Ectodermal cell (in vitro differentiated cells): Measurements from ENCODE around the gene TPCN2.
A peak's percentile ranks its signal among the peaks of the same experiment; 100 is the strongest.

ENCODE experiments used
- H3K27ac ChIP-seq: 2 replicates; pipeline ENCODE4 v1.7.0; 2013; ENCODE audit warnings: mild to moderate bottlenecking, low read depth, low read length; ENCODE audit not compliant: insufficient read depth, poor library complexity, severe bottlenecking
- H3K27me3 ChIP-seq: 2 replicates; pipeline ENCODE4 v1.7.0; 2013; ENCODE audit warnings: mild to moderate bottlenecking, low read length; ENCODE audit not compliant: insufficient read depth, control insufficient read depth, poor library complexity, severe bottlenecking
- H3K36me3 ChIP-seq: one replicate; pipeline ENCODE4 v1.7.0; 2013; ENCODE audit warnings: low read length; ENCODE audit not compliant: control insufficient read depth, insufficient read depth
- H3K4me1 ChIP-seq: one replicate; pipeline ENCODE4 v1.7.0; 2013; ENCODE audit warnings: low read length; ENCODE audit not compliant: control insufficient read depth, insufficient read depth
- H3K4me3 ChIP-seq: 2 replicates; pipeline ENCODE4 v1.7.0; 2013; ENCODE audit warnings: low read depth, low read length, control low read depth; ENCODE audit not compliant: insufficient read depth
- H3K9me3 ChIP-seq: 2 replicates; pipeline ENCODE4 v1.7.0; 2013; ENCODE audit warnings: mild to moderate bottlenecking, low read length, moderate library complexity; ENCODE audit not compliant: control insufficient read depth
- WGBS, 2 experiments: methylation state at CpG; one replicate each; pipeline ENCODE4 v1.1.7; 2013; ENCODE audit warnings: missing lambda C conversion rate in 2 of 2; 5-methylcytosine and 5-hydroxymethylcytosine counted together

TPCN2 gene

DNA sequence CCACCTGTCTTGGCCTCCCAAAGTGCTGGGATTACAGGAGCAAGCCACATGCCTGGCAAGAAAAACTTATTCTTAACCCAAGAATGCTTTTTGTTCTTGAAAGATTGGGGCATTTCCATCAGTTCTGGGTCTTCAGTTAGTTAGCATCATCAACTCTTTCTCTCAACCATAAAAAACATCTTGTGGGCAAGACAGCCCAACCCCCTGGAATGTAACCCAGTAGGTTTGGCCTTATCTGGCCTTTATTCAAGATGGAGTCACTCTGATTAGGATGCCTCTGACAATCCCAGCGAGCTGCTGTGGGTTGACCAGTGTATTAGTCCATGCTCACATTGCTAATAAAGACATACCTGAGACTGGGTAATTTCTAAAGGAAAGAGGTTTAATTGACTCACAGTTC lies 9.2 kb upstream of the TPCN2 start:
- WGBS, 2 experiments, result 94 to 100% methylated on average over 1 of the region's 1 CpG
- Histone ChIP-seq H3K27me3 (no peaks in the 10 kb centered on the region), H3K4me1 (peaks cover 10% of the 10 kb centered on the region), H3K27ac (no peak overlapping the region), H3K4me3 (no peak overlapping the region), H3K9me3 (no peaks in the 10 kb centered on the region), H3K36me3 (no peaks in the 10 kb centered on the region)

DNA sequence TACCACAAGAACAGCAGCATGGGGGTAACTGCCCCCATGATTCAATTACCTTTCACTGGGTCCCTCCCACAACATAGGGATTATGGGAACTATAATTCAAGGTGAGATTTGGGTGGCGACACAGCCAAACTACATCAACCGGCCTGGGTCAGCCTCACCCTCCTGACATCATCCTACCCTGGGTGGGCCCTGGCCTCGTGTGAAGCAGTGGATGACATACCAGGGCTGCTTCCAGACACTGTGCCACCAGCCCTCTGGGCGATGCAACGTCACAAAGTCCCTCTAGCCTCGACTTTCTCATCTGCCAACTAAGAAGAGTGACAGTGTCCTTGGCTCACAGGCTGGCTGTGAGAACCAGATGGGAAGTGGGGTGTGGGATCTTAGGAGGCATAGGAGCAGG lies 8.7 kb upstream of the TPCN2 start:
- Histone ChIP-seq H3K4me1 (peaks cover 14% of the 10 kb centered on the region), H3K27me3 (no peaks in the 10 kb centered on the region), H3K27ac (no peak overlapping the region), H3K36me3 (no peaks in the 10 kb centered on the region), H3K9me3 (no peaks in the 10 kb centered on the region), H3K4me3 (no peak overlapping the region)
- 94% methylated on average over 6 of the region's 6 CpGs for WGBS, 2 experiments

DNA sequence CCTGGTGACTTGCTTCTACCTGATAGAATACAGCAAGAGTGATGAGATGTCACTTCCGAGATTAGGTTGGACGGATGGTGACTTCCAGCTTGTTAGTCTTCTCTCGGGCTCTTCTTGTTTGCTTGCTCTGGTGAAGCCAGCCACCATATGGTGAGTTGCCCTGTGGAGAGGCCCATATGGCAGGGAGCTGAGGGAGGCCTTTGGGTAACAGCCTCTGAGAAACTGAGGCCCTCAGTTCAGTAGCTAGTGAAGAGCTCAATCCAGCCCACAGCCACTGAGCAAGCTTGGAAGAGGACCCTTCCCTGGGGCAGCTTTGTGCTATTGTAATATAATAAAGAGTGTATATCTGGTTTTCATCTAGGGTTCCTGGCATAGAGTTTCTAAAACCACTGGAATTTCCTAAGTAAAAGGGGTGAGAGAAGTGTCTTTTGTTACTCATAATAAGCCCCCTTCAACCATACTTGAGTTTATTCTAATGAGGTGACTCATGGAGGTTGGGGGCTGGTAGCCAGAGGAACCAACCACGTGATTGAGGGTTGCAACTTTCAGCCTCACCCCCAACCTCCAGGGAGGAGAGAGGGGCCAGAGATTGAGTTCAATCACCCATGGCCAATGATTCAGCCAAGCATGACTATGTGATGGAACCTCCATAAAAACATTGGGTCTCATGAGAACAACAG lies 8.0 kb upstream of the TPCN2 start:
- Histone ChIP-seq H3K9me3 (no peaks in the 10 kb centered on the region), H3K27ac (no peak overlapping the region), H3K36me3 (no peaks in the 10 kb centered on the region), H3K27me3 (no peaks in the 10 kb centered on the region), H3K4me1 (peaks cover 8% of the 10 kb centered on the region), H3K4me3 (no peak overlapping the region)
- WGBS, 2 experiments, result 83 to 85% methylated on average over 4 of the region's 4 CpGs

DNA sequence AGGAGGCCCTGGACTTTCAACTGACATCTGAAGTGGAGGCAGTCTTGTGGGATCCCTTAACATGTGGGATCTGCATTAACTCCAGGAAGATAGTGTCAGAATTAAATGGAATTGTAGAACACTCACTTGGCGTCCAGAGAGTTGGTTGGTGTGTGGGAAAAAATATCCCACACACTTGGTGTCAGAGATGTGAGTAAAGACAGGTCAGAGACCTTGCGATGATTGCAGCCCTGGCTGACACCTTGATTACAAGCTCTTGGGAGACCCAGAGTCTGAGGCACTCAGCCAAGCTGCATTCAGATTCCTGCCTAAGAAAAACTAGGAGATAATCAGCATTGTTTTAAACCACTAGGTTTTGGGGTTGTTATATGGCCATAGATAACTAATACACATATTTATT lies 7.2 kb upstream of the TPCN2 start:
- peaks cover 8% of the 10 kb centered on the region for H3K4me1 ChIP-seq
- H3K36me3 ChIP-seq, result no peaks in the 10 kb centered on the region
- H3K27ac ChIP-seq, result no peak overlapping the region
- 93% methylated on average over 2 of the region's 2 CpGs for WGBS, 2 experiments
- H3K9me3 ChIP-seq, result no peaks in the 10 kb centered on the region
- no peak overlapping the region for H3K4me3 ChIP-seq
- H3K27me3 ChIP-seq, result no peaks in the 10 kb centered on the region

DNA sequence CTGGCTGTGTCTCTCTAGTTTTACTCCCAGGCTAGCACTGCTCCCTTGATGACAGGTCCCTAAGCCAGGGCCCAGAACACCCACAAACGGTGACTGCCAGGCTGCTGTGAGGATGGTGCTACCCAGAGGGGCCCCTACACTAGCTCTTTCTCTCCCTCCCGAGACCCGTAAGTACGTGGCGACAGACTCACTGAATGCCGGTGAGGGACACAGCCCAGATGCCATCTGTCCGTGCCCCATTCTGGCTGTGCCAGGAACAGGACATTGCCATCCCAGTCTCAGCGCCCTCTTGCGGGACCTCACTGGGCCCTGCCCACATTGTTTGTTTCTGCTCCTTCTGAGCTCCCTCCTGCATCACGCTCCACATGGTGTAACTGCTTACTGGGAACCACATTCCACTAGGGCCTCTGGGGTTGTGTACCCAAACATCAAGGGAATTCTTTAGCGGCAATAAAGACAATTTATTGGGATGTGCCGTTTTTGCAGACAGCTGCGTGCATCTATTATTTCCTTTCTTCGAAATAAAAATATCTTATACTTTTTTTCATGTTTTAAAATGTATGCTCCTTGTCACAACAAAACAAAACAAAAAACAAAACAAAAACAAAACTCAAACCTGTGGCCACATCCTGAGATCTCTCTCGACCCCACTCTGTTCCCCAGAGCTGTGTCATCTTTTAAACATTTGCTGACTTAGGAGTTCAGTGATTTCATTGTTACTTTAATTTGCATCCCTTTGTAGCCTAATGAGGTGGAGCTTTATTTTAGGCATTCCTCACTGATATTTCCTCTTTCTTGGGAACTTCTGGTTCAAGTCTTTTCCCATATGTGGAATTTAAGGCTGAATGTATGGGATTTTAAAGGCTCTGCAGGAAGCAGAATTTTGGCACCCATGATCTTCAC lies 4.4 kb upstream of the TPCN2 start:
- WGBS, 2 experiments, result 23 to 26% methylated on average over 15 of the region's 15 CpGs

DNA sequence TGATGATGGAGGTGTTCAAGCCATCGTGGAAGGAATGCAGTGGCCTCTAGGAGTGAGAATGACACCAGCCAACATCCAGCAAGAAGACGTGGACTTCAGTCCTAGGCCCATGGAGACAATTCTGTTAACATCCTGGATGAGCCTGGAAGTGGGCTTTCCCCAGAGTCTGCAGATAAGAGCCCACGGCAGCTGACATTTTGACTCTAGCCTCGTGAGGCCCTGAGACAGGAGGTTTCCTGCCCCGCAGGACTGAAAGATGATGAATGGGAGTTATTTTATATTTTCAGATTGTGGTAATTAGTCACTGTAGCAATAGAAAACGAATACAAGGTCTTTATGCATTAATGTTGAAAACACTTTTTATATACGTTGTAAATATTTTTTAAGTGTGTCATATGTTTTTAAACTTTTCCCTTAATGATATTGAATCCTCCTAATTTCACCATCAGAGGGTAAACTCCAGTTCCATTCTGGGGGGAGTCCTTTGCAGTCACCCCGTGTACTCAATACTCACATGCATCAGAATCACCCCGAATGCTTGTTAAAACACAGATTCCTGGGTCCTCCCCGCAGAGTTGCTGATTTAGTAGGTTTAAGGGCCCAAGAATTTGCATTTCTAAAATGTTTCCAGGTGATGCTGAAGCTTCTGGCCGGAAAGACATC lies 570 bp upstream of the TPCN2 start:
- Histone ChIP-seq H3K36me3 (no peaks in the 10 kb centered on the region), H3K4me3 (peak overlapping the region; percentile 83), H3K27ac (no peak overlapping the region), H3K9me3 (no peaks in the 10 kb centered on the region), H3K27me3 (no peaks in the 10 kb centered on the region), H3K4me1 (peaks cover 23% of the 10 kb centered on the region)
- 53 to 56% methylated on average over 10 of the region's 11 CpGs for WGBS, 2 experiments

More for the DNA sequence above, 4.4 kb upstream of the TPCN2 start:
- H3K9me3 ChIP-seq, result no peaks in the 10 kb centered on the region
- no peak overlapping the region for H3K27ac ChIP-seq
- peaks cover 9% of the 10 kb centered on the region for H3K4me1 ChIP-seq
- H3K27me3 ChIP-seq, result no peaks in the 10 kb centered on the region
- H3K4me3 ChIP-seq, result no peak overlapping the region
- no peaks in the 10 kb centered on the region for H3K36me3 ChIP-seq

DNA sequence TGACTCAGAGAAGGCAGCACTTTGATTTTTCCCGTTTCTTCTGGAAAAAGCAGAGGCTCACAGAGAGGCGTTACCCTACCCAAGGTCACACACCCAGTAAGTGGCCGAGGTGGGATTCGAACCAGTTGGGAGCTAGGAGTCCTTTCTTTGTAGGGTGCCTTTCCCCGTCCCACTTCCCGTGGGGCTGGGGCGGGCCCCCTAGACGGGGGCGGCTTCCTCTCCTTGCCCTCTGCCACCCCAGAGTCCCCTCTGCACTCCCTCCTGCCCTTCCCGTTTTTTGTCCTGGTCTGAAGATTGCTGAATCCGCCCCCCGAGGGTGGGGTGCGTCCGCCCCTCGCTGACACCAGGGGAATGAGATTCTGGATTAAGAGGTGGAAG lies 747 bp downstream of the TPCN2 start:
- 41 to 42% methylated on average over 15 of the region's 15 CpGs for WGBS, 2 experiments
- no peaks in the 10 kb centered on the region for H3K27me3 ChIP-seq
- H3K4me3 ChIP-seq, result peak overlapping the region; percentile 83
- H3K36me3 ChIP-seq, result no peaks in the 10 kb centered on the region
- peaks cover 19% of the 10 kb centered on the region for H3K4me1 ChIP-seq
- no peak overlapping the region for H3K27ac ChIP-seq
- no peaks in the 10 kb centered on the region for H3K9me3 ChIP-seq

DNA sequence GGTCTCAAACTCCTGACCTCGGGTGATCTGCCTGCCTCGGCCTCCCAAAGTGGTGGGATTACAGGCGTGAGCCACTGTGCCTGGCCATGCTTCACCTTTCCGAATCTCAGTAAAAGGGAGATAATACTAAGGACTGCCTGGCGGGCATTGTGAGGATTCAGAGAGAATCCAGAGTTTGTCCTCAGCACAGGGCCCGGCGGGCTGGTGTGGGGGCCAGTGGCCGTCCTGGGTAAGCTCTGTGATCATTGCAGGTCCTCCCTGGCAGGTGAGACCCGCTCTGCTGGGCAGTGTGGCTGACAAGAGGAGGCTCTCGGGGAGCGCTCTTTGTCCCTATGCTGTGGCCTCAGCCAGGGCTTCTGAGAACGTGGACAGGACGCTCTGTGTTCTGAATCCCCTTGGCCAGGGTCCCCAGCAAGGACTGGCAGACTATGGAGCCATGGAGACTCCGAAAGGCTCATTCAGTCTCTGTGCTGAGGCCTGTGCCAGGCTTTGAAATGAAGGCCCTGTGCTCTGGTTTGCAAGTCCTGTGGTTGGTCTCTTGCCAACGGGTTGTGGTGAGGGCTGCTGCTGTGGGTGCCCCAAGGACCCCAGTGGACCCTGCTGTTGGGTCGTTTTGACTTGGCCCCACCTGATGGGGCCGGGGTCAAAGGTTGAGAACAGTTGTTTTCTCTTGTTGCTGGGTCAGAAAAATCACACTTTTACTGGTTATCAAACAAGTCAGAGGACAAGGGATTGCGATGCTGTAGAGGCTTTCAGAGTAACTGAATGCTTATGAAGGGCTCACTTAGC lies 2.1 kb downstream of the TPCN2 start:
- no peak overlapping the region for H3K4me3 ChIP-seq
- H3K27ac ChIP-seq, result no peak overlapping the region
- peaks cover 15% of the 10 kb centered on the region for H3K4me1 ChIP-seq
- no peaks in the 10 kb centered on the region for H3K36me3 ChIP-seq
- 90 to 92% methylated on average over 18 of the region's 18 CpGs for WGBS, 2 experiments
- H3K27me3 ChIP-seq, result no peaks in the 10 kb centered on the region
- H3K9me3 ChIP-seq, result no peaks in the 10 kb centered on the region

DNA sequence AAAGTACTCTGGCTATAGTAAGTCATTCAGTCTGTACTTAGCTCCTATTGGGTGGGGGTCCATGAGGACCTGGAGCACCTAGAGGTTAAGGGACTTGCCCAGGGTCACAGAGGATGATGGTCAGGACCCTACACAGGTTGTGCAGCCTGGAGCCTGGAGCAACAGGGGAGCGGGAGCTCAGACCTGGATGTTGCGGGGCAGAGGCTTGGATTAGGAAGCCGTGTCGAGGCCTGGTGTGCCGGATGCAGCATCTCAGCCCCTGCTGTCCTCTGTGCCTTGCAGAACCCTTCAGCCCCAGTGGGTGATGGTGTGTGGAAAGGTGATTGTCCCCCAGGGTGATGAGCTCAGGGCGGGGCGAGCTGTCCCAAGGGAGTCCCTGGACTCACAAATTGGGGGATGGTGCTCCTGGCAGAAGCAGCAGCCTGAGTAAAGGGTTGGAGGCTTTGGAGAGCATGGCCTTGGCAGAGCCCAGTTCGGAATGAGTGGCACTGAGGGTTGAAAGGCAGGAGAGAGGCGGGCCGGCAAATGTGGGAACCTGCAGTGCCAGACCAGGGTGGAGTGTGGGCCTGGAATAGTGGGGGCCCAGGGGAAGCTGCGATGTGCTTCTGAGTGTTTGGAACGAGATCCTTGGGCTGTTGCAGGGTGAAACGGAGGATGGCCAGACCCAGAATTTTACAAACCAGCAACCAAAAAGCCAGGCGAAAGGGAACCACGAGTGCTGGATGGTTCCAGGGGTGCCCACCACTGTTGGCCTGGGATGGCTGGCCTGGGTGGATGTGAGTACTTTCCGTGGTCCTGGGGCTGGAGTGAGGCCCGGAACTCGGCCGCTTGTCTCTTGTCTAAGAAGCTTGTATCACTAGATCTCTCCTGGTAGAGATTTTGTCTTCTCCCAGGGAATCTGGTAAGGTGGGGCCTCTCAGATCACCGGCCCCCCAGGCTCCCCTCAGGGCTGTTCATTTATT lies 2.9 kb downstream of the TPCN2 start:
- peaks cover 15% of the 10 kb centered on the region for H3K4me1 ChIP-seq
- no peak overlapping the region for H3K4me3 ChIP-seq
- H3K27ac ChIP-seq, result no peak overlapping the region
- H3K9me3 ChIP-seq, result no peaks in the 10 kb centered on the region
- 92 to 93% methylated on average over 20 of the region's 20 CpGs for WGBS, 2 experiments
- H3K36me3 ChIP-seq, result no peaks in the 10 kb centered on the region
- H3K27me3 ChIP-seq, result no peaks in the 10 kb centered on the region
